Limb (tissue), 2 donors: ENCODE measurements around the gene XDH.
A peak's percentile ranks its signal among the peaks of the same experiment; 100 is the strongest.

ENCODE experiments used
- DNase-seq, 2 donors: peaks; one replicate each; pipeline ENCODE4 v3.0.0-alpha.2; 2016; ENCODE audit errors: extremely low spot score in 2 of 2

XDH gene

GRCh38 chr2:31331156-31331555 is 83.4 kb downstream of the XDH start:
- DNase-seq: no peak

GRCh38 chr2:31329081-31329625 is 85.4 kb downstream of the XDH start:
- DNase-seq: no peak

DNA sequence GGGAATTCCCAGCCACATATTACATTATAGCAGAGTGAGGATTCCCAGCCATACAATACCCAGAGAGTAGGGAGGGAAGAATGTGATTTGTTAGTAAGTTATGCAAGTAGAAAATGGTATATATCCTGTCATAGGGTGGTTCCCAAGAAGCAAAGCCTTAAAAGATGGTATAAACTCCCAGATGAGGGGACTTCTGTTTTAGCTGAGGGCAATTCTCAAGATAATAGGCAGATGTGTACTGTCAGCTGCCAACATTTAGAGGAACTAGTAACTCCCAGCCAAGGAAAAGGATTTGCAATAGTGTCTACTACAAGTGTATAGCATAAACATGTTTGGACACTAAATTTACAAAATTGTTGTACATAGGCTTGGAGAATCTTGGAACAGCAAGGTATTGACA is 86.5 kb downstream of the XDH start:
- DNase-seq: no peak

- DNase-seq: no peak
Observed at GRCh38 chr2:31327505-31327904, 87.0 kb downstream of the XDH start.

DNA sequence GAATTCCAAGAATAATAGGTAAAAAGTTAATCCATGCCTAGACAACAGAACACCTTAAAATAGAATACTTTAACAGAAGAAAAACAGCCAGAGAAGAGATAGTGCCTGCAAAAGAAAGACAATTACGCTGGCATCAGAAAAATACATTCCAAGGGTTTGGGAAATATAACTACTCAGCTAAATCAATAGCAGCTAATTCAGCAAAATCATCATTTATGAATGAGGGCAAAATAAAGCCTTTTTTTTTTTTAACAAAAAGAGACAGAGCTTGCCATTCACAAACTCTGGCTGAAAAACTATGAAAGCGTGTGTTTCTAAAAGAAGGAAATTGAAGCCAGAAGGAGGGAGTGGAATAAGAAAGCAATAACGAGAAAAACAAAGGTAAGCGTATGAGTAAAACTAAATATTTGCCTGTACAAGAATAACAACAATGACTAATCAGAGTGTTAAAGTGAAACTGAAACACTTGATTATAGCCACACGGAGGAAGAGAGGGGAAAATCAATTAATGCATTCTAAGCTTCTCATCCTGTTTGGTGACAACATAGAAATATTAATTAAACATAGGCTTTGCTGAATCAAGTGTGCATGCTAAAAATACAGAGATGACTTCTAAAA is 90.4 kb downstream of the XDH start:
- no peak for DNase-seq

DNA sequence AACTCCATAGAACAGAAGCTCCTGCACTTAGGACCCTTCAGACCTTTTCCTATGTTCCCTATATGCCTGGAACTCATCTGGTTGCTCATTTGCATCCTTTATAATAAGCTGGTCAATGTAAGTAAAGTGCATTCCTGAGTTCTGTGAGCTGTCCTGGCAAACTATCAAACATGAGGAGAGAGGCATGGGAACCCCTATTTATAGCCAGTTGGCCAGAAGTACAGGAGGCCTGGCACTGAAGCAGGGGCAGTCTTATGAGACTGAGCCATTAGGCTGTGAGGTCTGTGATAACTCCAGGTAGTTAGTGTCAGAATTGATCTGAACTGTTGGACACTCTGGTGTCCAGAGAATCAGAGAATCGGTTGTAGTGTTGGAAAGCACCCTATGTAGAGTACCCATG is 92.2 kb downstream of the XDH start:
- no peak for DNase-seq

DNA sequence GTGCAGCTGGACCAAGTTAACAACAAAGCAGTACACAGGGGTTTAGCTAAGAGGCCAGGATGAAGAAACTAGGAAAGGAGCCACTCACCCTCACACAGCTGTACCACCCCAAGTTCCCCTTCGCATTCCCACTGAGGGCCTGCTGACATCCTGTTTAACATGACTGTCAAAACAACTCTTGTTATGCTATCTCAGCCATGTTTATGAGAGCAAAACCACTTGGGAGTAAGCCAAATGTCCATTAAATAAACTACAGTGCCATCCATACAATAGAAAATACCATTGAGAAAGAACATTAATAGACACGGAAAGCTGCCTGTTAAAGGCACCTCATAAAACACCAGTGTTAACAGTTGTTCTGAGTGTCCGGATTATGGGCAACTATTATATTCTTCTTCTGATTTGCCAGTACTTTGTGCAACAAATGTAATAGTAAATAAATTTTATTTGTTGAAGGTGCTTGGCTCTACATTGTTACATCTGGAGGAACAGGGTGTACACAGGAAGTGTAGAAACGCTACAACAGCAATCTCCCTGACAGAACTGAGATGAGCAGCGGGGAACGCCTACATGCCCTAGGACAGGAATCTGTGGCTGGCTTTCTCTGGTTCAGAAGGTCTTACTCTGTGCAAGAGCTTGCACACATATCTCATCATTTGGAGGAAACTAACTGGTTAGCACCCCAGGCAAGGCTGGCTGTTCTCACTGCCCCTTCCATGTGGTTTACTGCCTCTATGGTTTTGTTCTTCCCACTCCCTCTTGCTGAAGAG is 95.0 kb downstream of the XDH start:
- DNase-seq: peak in 1 of 2 donors; percentile 10

DNA sequence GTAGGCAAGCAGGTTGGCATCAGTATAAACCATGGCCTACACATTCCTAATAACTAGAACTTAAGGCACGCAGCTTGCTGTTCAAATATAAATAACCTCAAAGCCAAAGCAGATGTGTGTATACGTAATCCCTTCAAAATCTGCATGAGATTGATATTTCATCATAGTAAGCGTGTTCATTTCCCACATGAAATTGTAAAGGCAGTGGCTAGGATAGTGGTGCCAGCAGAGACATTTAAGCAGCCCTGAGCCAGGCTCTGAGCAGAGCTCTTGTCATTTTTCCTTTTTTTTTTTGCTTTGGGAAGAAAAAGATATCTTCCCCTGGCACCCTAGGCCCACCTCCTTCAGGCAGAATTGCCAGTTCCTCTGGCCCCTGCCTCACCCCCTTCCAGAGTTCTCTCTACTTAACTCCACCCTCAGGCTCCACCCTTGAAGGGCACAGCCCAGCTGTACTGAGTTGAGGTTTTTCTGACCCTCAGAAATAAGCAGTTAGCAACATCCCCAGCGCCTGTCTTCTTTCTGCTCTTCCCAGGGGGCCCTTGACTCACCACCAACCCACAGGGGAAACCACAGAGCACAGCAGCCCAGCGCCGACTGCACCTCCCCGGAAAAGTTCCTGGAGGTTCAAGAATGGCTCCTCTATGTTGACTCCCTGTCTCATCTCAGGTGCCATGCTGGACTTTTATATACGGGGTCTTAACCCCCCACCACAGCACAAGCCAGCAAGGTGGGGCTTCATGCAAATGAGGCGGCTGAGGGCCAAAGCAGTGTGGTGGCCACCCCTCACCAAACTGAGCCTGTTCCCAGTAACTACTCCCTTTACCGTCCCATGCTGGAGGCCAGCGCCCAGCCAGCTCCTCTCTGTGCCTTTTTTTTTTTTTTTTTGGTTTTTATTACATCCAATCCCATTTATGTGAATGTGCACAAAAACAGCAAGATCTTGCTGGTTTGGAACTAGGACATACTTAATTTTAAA is 95.9 kb downstream of the XDH start:
- no peak for DNase-seq

DNA sequence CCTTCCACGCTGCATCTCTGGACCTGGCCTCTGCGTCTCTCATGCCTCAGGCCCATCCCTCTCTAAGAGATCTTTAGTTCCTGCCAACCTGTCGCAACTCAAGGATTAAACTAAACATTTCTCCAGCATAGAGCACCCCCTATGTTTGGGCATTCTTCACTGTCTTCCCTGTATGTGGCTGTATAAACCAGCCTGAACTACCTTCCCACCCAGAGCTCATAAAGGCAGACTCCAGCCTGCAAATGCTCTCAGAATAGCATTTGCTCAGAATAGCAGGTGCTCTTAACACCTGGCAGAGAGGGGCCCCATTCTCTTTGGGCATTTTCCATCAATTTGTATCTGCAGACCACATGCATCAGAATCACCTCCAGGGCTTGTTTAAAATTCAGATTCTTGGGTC is 97.1 kb downstream of the XDH start:
- DNase-seq: no peak

- no peak for DNase-seq
Observed at GRCh38 chr2:31314761-31315160, 99.8 kb downstream of the XDH start.

DNA sequence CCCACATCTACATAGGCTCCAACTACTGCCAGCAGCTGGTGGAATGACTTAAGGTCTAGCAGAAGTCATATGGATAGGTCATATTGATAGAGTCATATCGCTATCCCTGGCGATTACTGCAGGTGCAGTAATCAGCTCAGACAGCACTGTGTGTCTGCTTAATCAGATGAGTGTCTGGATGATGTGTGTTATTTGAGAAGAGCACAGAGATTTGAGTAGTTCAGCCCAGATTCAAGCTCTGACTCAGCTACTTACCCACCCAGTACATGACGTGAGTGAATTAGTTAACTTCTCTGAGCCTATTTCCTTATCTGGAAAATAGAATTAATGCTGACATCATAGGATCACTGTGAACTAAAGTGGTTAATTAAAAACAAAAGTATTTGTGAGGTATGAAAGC is 101.6 kb downstream of the XDH start:
- no peak for DNase-seq

DNA sequence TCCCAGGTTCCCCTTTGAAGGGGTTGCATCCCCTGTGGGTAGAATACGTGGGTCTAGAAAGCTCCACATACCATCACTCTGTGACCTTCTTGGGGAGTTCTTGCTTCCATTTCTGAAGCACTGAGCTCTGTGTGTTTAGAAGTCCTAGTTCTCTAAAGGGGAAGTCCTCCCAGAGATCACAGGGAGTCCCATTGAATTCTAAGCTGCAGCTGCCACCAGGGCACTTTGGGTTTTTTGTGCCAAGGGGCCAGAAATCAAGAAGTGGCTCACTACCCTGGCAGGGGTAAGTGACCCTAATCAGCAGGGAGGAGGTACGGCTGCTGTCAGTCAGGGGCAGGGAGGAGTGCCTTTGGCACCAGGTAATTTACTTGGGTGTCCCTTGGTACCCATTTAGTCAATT is 109.7 kb downstream of the XDH start:
- no peak for DNase-seq

- DNase-seq: no peak
Observed at GRCh38 chr2:31302940-31303563, 111.5 kb downstream of the XDH start.

- no peak for DNase-seq
Observed at GRCh38 chr2:31300309-31300708, 114.2 kb downstream of the XDH start.

DNA sequence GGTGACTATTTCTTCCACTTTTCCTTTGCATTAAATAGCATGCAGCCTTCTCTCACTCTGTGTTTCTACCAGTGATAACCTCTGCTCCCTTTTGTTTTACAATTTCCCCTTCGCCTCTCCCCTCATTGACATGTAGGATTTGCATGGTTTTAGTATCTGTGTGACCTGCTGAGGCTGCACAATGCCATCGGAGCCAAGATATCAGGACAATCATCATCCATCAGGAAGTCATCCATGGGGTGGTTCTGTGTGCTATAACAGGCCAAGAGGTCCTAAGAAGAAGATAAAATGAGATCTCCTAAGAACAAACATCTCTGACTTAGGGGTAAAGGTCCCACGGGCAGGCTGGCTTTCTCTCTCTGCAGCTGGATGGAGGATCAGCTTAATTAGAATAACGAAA is 115.0 kb downstream of the XDH start:
- no peak for DNase-seq

GRCh38 chr2:31297751-31298150 is 116.8 kb downstream of the XDH start:
- DNase-seq: peak in 1 of 2 donors; percentile 3

- peak in 1 of 2 donors; percentile 9 for DNase-seq
Observed at GRCh38 chr2:31296641-31297287, 117.8 kb downstream of the XDH start.

GRCh38 chr2:31294196-31294595 is 120.3 kb downstream of the XDH start:
- DNase-seq: peak in 1 of 2 donors; percentile 7

DNA sequence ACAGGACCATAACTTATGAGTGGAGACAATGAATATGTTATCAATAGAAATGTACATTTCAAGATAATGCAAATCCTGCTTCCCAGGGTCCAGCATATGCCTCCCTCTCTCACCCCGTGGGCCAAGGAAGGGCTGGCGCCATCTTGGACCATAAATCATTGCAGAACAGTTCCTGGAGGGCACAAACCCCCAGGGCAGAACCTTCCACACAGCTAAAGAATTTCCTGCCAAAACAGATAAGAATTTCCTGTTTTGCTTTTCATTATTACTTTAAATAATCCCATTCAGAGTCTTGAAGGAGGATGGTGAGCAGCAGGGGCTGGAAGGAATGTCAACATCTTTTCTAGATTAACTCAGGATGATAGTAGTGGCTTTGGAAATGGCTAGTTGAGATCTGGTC is 126.9 kb downstream of the XDH start:
- DNase-seq: peak in 1 of 2 donors; percentile 3

GRCh38 chr2:31286961-31287550 is 127.5 kb downstream of the XDH start:
- peak in 1 of 2 donors; percentile 8 for DNase-seq
